GM12875 (cell line): Measurements from ENCODE around the gene GJB3.
"Not testable (repeated sequence)": the region's sequence is repeated elsewhere in the genome, so short reads cannot be mapped to it uniquely, and the experiment has no call there.

Experiments
- H3K4me3 ChIP-seq: one replicate; pipeline ENCODE4 v1.5.1; 2011; ENCODE audit warnings: low read depth, low read length, control low read depth
- CTCF ChIP-seq: IDR thresholded peaks from 2 replicates; pipeline ENCODE4 v1.5.1; 2011; ENCODE audit warnings: low read depth, mild to moderate bottlenecking, control low read depth, inconsistent platforms, low read length, moderate library complexity, borderline replicate concordance; ENCODE audit not compliant: insufficient read depth

The GJB3 gene

DNA sequence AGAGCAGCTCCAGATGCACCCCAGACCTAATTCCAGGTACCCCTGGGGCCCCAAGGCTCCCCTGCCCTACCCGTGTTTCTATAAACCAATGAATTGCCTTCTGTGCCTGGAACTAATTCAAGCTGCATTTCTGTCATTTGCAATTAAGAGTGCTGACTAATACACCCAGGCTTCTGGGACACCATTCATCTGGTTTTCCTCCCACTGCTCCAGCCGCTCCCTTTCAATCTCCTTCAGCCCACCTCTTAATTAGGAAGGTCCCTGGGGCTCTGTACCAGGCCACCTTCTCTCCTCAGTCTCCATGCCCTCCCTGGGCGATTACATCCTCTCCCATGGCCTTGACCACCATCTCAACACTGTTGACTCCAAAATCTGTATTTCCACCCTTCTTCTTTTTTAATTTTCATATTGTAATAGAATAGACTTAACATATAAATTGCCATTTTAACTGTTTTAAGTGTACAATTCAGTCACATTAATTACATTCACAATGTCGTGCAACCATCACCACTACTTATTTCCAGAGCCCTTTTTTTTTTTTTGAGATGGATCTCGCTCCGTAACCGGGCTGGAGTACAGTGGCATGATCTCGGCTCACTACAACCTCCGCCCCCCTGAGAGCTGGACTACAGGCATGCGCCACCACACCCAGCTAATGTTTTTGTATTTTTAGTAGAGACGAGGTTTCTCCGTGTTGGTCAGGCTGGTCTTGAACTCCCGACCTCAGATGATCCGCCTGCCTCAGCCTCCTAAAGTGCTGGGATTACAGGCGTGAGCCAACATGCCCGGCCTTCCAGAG lies 9.2 kb upstream of the GJB3 start:
- H3K4me3 ChIP-seq = no peak overlapping the region
- TF ChIP-seq CTCF = no peak

DNA sequence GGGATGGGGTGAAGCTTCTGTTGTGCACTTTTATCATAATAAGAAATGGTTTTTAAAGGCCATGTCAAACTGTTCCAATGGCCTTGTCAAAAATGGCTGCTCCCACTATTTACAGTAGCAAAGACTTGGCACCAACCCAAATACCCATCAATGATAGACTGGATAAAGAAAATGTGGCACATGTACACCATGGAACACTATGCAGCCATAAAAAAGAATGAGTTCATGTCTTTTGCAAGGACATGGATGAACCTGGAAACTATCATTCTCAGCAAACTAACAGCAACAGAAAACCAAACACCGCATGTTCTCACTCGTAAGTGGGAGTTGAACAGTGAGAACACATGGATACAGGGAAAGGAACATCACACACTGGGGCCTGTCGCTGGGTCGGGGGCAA lies 7.9 kb upstream of the GJB3 start:
- H3K4me3 ChIP-seq = not testable (repeated sequence)

GRCh38 chr1:34774957-34775356 lies 6.1 kb upstream of the GJB3 start:
- H3K4me3 ChIP-seq = no peak overlapping the region
- no peak for TF ChIP-seq CTCF

DNA sequence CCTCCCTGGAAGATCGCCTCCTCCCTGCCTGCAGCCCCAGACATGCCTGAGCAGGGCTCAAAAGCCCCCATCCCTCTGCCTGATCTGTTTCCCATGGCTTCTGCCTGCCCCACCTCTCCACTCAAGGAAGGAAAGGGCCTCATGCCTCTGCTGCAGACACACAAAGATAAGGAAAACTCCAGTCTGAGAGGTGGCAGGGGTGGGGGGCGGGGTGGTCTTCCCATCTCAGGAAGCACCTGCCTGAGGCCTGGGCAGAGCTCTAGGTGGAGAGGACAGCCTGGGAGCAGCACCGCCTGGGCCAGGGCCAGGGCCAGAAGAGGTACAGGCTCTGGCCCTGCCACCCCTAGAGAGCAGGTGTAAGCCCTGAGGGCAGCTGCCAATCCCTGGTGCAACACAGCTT lies 4.1 kb upstream of the GJB3 start:
- no peak for TF ChIP-seq CTCF
- H3K4me3 ChIP-seq = no peak overlapping the region

DNA sequence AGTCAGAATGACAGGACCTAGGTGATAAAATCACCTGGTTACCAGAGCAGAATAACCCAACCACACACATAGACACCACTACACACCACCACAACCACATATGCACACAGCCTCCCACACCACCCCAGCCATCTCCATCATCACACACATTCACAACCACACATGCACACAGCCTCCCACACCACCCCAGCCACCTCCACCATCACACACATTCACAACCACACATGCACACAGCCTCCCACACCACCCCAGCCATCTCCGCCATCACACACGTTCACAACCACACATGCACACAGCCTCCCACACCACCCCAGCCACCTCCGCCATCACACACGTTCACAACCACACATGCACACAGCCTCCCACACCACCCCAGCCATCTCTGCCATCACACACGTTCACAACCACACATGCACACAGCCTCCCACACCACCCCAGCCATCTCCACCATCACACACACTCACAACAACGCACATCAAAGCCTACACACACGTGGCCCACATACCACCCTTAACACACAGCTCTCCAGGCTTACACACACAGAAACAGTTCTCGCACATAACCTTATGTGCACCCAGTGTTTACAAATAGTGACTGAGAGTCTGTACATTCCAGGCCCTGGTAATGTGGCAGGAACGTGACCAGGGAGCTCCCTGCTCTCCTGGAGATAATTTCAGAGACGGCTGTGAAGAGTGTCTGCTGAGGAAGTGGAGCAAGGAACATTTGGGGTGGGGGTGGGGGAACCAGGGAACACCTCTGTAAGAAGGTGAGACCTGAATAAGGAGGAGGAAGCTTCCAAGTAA lies 3.3 kb upstream of the GJB3 start:
- no peak for TF ChIP-seq CTCF
- H3K4me3 ChIP-seq = no peak overlapping the region

GRCh38 chr1:34778381-34778780 lies 2.6 kb upstream of the GJB3 start:
- no peak for TF ChIP-seq CTCF
- no peak overlapping the region for H3K4me3 ChIP-seq

- no peak overlapping the region for H3K4me3 ChIP-seq
- no peak for TF ChIP-seq CTCF
Observed at GRCh38 chr1:34779005-34779404, 2.0 kb upstream of the GJB3 start.
